ENCODE results near the gene BRSK2.
"Not testable (repeated sequence)": the region's sequence is repeated elsewhere in the genome, so short reads cannot be mapped to it uniquely, and the experiment has no call there.

Gene BRSK2

DNA sequence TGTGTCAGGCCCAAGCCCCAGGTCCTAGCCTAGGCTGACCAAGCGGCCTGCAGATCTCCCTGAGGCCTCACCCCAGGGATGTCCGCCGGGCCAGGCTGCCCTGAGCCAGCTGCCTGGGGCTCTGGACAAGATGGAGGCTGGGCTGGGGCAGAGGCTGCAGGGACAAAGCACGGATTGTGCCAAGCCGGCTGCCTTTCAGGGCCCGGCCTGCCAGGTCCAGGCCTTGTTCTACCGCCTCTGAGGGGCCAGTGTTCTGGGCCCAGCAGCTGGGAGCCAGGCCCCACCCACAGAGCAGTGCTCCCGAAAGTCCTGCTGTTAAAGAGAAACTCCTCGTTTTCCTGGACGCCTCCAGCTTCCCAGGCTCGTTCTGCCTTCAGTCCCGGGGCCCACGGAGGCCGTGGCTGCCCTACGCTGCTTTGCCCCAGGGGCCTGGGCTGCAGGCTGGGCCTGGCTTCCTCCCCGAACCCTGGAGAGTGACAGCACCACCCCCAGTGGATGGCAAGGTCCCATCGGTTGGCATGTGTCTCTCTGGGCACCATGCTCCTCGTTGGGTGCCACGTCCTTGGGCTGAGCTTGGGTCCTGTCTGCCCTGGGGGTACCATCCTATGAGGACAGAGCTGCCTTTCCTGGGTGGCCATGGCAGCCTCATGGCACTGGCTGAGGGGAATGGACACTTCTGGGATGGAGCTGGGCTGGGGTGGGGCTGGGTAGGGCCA is 7.6 kb downstream of the BRSK2 start:
- no peak for DNase-seq

DNA sequence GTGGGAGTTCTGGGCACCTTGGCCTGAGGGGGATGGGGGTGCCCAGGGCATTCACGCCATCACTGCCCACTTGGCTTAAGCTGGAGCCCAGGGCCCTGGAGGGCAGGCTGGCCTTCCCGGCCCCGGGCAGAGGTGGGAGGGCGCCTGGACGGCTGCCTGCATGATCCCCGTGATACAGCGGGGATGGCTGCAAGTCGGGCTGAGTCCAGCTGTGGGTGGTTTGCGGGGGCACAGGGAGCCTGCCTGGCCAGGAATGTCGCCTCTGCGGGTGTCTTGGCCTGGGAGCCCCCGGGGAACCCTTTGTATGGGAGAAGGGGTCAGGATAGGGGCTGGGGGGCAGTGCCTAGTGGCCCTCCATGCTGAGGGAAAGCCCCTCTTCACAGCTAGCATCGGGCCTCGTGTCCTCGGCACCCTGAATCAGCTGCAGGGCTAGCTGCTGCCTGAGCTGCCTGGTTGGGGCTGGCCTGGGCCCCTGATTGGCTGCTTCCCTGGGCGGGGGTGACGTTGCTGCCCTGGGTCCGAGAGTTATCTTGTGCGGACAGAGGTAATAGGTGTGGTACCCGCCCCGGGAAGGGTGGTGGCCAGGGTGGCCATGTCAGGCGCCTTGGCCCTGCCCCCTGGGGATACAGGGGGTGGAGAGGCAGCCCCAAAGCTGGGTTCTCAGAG is 8.3 kb downstream of the BRSK2 start:
- DNase-seq: no peak

DNA sequence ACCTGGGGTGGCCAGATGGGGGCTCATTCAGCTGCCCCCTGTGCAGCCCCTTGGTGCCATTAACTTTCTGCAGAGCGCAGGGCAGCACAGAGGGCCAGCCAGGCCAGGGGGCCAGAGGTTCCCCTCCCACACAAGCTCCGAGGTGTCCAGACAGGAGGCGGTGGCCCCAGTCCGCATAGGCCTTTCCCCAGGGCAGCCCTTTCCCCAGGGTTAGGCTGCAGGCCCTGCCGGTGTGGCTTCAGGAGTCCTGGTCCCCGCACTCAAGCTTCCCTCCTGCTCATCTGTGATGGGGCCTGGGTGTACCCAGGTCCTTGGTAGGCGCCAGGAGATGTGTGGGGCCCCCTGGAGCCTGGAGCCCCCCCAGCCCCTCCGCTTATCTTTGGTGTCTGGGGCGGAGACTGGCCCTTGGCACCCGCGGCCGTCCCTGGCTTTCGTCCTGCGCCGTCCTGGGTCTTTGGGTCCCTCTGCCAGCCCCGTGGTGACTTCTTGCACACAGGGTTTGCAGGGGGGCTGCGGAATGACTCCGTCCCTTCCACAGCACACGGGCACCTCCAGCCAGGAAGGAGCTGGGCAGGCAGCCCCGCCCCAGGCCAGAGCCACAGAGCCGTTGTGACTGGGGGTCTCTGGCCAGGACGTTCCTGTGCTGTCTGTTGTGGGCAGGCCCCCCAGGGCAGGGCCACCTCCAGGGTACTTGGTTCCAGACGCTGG is 8.9 kb downstream of the BRSK2 start:
- DNase-seq: no peak

DNA sequence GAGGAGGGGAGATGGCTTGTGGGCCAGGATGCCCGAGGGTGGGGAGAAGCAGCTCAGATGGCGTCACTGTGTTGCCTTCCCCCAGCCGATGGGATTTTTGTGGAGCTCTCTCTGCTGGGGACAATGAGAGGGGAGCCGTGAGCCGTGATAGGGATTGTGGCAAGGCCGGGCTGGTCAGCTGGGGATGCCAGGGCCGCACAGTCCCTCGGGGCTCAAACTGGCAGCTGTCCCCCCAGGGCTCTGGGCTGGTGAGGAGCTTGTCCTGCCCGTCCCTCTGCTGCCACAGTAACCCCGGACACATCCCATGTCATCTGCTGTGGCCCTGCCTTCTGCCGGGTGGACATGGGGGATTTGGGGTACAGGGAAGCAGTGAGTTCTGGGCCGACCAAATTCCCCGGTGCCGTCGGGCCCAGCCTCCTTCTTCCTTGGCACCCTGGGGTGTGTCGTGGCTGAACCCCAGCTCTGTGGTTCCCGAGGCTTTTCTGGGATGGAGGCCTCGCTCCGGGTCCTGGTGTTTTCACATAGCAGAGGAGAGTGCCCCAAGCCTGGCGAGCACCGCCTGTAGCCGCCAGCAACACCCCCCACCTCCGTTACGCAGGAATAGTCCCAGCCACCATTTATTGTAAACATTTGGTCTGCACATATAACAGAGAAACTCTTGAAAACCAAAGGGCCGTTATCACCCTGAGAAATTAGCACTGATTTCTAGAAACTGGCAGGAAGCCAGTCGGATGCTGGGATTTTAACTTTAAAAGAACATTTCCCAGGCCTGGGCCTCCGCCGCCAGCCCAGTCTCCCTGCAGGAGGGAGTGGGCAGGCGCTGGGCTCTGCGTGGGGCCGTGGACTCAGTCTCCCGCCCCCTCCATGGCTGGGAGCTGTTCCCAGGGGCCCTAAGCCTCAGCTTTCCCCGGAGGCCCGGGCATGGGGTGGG is 9.9 kb downstream of the BRSK2 start:
- DNase-seq: no peak

DNA sequence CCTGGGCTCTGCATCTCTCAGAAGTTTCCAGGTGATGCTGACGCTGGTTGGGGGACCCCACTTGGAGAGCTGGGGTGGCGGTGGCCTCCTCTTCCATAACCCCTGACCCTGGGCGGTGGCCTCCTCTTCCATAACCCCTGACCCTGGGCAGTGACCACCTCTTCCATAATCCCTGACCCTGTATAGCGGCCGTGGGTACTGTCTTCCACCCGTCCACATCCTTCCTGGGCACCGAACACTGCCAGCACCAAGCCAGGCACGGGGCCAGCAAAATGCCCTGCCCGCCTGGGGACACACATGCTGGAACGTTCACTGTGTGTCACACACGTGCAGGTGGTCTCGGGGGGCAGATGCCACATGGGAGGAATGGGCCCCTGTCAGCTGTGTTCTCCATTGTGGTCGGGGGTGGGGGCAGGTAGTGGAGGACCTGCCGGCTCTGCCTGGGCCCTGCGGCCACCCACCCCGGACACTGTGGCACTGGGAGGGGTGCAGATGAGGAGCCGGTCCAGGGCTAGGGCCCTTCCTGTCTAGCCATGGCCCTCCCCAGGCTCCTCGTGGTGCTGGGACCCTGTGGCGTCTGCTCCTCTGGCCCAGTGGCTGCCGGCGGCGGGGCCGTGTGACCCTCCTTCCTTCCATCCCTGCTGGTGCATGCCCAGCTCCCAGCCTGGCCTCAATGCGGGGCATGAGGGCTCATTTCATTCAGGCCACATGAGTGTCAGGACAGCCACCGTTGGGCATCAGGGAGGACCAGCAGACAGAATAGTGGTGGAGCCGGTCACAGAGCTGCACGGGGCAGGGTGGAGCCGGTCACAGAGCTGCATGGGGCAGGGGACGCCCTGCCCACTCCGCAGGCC is 10.8 kb downstream of the BRSK2 start:
- DNase-seq: no peak

DNA sequence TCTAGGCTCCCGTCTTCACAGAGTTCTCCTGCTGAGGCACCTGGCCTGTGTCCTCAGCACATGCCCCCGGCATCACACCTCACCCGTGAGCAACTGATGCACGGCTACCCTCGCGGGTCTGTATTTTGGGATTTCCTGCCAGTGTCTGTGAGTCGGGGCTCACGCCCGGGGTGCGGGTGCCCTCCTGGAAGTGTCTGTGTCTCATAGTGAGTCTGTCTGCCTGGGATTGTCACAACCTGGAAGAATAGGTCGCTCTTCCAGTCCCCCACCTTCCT is 11.4 kb downstream of the BRSK2 start:
- DNase-seq: no peak

DNA sequence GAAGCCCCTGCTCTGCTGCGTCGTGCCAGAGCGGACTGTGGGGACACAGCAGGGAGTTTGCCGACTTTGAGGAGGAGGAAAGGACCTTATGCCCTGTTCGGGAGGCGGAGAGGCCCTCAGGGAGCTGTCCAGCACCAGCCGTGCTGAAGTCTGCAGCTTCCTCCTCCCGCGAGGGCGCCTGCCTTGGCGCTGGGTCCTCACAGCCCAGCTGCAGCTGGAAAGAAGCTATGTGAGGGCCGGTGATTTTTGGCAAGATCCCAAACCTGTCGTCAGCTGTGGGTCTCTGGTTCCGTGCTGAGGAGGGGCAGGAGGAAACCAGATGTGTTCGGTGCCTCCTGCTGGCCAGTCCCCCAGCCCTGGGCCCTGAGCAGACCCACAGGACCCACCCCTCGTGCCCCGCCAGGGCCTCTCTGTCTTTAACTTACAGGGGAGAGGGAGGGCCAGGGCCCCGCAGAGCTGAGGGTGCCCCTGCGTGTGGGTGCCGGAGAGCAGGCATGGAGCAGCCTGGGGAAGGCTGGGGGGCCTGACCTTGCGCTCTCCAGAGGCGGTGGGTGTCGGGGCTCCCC is 12.0 kb downstream of the BRSK2 start:
- no peak for DNase-seq

DNA sequence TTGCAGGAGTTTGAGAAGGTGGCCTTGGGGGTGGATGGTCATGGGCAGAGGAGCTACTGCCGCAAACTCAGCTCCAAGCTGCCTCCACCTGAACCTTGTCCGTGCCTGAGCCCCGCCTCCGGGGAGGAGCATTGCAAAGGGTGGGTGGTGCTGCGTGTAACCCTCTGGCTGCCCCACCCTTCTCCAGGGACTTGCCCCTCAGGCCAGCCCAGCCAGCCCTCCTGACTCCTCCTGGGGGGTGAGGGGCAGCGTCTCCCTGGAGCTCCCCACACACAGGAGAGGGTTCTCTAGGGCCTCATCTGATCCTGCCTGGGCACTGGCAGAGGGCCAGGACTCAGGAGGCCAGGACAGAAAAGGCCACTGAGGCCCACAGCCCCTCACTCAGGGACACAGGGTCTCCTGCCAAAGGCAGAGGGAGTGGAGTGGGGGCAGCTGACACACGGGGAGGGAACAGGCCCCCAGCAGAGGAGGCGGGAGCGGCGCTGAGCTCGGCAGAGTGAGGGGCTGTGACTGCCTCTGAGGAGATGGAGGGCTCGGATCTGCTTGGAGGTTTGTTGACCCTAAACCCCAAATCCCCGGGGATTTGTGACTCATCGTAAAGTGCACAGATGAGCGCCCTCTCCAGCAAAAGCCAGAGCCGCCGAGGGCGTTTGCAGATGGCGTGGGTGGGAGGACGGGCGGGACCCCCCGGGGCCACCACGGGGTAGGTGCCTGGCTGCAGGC is 12.8 kb downstream of the BRSK2 start:
- no peak for DNase-seq

DNA sequence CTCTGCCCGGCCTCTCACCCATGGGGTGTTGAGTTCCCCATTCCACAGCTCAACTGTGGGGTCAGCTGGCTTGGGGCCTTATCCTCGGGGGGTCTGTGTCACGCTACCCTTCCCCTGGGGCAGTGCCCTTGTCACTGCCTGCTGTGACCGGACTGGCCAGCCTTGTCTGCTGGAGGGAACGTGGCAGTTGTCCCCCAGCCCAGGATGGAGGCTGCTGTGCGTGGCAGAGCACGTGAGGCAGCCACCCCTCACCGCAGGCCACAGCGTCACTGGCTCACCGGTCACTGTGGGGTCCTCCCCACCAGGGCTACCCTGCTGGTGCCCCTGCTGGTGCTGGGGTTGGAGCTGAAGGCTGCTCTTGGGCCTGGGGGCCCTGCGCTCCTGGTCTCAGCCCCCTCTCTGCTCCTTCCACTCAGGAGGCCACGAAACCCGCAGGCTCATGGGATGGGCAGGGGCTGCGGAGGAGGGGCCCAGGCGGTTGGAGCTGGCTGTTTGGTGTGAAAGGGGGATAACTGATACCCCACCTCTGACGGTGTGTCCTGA is 13.4 kb downstream of the BRSK2 start:
- DNase-seq: no peak

DNA sequence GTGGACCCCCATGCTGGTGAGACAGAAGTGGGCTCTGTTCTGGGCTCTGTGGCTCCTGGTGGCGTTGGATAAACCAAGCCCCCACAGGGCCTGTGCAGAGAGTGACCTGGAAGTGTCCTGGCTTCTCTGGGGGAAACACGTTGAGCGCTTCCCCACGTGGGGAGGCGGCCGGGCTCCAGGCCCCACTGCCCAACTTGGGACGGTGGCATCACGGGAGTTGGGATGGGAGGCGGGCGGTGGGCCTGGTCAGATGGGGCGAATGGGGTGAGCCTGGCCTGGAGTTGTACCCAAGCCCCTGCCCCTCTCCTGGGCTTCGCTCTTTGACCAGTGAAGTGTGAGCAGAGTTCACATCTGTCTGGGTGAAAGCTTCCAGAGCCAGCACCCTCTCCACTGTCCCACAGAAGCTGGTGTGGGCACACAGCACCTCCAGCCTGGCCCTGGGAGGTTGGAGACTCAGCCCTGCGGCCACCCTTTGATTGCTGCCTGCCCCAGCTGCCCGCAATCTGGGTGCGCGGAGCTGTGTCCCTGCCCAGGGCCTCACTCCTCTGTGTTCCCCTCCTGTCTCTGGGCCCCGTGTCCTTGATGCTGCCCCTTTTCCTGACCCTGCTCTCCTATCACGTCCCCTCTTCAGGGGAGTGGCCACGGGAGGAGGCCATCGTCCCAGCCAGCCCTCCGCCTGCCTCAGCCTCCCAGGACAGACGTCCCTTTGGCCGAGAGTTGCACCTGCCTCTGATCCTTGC is 14.2 kb downstream of the BRSK2 start:
- no peak for DNase-seq

DNA sequence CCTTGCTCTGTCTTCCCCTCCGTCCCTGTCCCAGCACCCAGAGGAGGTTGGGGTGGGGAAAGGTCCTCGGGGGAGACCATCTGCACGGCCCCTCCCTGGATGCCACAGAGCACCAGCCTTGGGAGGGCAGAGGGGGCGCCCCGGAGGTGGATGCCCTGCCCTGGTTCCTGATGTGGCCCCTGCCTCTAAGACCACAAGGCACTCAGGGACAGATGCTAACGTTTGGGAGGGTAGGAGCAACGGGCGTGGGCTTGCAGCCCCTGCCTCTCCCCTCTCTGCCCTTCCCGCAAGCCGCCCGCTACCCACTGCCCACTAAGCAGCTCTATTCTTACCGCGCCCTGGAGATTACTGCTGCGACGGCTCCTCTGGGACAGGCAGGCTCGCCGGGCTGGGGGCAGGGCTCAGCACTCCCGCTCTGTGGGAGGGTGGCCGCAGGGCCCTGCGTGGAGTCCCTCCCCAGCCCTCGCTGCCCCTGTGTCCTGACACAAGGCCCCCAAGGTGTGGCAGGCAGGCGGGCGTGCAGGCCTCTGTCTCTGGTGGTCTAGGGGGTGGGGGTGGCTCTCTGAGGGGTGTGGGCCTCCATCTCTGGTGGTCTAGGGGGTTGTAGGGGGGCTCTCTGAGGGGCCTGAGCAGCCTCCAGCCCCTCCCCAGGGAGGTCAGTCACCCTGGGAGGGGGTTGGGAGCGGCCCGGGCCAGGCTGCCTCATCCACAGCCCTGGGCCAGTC is 14.9 kb downstream of the BRSK2 start:
- DNase-seq: no peak

DNA sequence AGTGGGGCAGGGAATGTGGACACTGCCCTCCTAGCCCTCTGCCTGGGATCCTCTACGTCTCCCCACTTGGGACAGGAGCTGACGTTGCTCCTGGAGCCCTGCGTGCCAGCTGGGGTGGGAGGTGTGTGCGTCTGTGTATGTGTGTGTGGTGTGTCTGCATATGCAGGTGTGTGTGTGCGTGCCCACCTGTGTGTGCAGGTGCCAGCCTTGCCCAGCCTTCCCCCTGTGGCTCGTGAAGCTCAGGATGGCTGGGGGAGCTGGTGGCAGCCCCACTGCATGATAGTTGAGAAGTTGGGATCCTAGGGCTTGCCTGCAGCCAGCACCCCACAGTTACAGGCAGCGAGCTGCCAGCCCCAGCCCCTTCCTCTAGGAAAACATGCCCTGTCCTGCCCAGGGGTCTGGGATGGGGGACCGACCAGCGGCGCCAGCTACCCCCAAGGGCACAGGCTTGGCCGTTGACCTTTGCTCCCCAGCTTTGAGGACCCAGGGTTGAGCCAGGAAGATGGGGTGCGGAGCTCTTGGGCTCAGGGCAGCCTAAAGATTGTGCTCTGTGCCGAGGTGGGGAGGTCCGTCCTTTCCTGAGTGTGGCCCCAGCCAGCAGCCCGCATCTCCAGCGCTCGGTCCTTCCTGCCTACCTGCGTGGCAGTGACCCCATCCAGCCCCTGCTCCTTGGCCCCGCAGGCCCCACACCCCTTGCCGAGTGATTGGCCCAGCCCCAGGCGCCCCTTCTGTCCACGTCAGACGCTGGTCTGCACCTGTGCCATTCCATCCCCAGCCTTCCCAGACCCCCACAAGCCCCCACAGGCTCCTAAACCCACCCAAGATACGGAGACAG is 15.7 kb downstream of the BRSK2 start:
- no peak for DNase-seq

DNA sequence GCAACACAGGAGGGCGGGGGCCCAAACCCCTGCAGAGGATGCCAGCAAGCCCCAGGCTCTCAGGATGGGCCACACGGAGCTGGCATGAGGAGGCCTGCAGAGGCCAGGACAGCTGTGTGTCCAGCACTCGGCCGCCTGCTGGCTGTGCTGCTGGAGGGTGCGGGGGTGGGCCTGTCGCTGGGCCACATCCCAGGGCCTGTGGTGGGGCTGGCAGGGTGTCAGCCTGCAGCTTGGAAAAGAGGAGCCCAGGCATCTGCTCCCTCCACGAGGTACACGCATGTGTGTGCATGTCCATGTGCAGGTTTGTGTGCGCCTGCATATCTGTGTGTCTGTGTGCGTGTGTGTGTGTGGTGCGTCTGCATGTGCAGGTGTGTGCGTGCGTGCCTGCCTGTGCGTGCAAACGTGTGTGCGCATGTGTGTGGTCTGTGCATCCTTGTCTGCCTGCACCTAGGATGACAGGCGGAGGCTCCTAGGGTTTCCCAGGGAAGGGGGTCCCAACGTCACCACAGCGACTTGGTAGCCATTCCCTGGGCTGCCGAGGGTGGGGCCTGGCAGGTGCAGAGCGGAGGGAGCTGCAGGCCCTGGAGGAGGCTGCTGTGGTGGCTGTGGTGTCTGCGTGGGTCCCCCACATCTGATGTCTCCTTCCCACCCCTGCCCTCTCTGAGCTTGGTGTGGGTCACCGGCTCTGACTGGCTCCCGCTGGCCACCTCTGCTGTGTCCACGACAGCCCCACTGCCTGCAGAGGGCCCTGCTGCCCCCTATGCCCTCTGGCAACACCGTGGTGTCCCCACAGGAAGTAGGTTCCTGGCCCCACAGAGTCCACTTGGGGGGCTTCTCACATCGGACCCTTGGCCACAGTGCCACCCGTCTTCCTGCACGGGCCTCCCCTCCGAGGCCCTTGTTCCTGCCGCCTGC is 17.1 kb downstream of the BRSK2 start:
- no peak for DNase-seq

DNA sequence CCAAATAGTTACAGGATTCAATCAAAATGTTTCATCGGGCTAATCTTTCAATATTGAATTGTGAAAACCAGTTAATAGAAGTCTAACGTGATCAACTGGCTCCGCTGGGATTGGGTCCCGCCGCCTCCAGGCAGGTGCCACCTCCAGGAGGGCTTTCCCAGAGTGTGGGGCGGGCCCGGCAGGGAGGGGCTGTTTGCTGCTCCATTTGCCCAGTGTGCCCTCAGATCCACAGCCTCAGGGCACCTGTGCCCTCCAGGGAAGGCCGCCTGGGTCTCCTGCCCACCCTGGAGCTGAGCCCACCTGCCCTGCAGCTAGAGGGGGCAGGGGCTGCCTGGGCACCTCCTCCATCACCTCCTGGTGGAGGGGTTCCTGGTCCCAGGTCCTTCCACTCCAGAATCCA is 17.9 kb downstream of the BRSK2 start:
- DNase-seq: no peak

DNA sequence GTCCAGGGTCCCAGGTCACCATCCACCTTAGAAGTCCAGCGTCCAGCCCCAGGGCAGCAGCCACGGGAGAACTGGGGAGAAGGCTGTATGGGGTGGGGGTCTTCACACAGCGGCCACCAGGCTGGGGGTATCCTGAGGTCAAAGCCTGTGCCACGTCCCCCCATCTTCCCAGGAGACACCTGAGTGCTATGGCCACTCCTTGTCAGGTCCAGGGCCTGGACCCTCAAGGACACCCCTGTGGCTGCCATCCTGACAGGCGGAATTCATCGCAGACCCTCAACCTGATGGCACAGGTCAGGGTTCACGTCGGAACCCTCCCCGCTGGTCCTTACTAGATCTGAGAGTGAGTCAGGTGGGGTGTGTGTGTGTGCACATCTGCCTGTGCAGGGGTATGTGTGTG is 18.6 kb downstream of the BRSK2 start:
- DNase-seq: no peak

DNA sequence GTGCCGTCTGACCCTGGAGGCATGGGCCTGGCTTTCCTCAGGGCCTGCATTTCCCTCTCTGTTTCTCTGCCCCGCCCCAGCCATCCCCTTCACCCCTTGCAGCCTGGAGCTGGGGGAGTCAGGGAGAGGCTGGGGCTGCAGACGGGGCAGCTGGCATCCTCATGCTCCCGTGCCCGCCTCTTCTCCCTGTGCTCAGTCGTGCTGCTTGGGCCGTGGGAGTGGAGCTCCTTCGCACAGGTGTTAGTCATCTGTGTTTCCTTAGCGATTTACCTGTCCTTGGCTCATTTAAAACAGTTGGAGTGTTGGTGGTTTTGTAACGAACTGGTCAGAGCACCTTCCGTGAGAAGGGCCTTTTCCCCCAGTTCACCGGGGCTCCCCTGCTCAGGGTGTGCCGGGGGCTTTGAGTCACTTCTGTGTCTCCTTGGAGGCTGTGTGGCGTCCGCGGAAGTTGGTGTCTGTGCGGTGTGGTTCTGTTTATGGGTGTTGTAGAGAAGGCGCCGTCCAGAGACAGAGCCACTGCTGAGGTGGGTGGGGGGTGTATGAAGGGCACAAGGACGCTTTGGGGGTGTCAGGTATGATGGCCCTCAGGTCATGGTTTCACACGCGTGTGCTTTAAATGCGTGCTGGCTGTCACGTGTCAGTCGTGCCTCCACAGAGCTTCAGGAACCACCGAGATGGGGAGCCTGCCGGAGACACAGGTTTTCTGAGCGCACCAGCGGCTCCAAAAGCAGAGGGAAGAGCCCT is 19.5 kb downstream of the BRSK2 start:
- DNase-seq: no peak

DNA sequence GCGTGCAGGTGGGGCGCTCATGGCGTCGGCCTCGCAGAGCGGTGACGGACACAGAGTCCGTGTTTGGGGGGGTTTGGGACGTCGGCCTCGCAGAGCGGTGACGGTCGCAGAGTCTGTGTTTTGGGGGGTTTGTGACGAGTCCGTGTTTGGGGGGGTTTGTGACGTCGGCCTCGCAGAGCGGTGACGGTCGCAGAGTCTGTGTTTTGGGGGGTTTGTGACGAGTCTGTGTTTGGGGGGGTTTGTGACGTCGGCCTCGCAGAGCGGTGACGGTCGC is 20.1 kb downstream of the BRSK2 start:
- DNase-seq: not testable (repeated sequence)

Data from kidney glomerular epithelial cell (primary cell).